Astrocyte (in vitro differentiated cells and primary cell): Measurements from ENCODE around the gene MROH7.

Source experiments
- CTCF ChIP-seq: IDR thresholded peaks from 2 replicates; pipeline ENCODE4 v1.5.1; 2011; ENCODE audit warnings: low read depth, mild to moderate bottlenecking, inconsistent platforms, low read length, moderate library complexity; ENCODE audit not compliant: insufficient read depth
- EZH2 ChIP-seq: IDR thresholded peaks from 2 replicates; pipeline ENCODE4 v1.6.1; 2012; ENCODE audit warnings: mild to moderate bottlenecking, low read length, inconsistent platforms; ENCODE audit not compliant: insufficient read depth

GRCh38 chr1:54609301-54609921, 32.2 kb upstream of the MROH7 start:
- no peak for TF ChIP-seq CTCF
- no peak for TF ChIP-seq EZH2
